OCI-LY1 (cell line): ENCODE results near the gene CISH.

Experiments used
- H2AFZ ChIP-seq: fragments of 200-600 bp; sonication (generic), shearing (Covaris generic); 2 replicates; pipeline ENCODE4 v1.6.0; 2014; ENCODE audit warnings: antibody characterized with exemption, mild to moderate bottlenecking, low read length
- H3F3A ChIP-seq: fragments of 200-600 bp; sonication (generic), shearing (Covaris generic); 2 replicates; pipeline ENCODE4 v1.6.0; 2014; ENCODE audit warnings: mild to moderate bottlenecking, antibody characterized with exemption, low read length, moderate library complexity; ENCODE audit not compliant: insufficient read depth
- H3K27ac ChIP-seq: fragments of 200-600 bp; sonication (generic); 2 replicates; pipeline ENCODE4 v1.5.1; 2014; ENCODE audit warnings: low read length, mixed run types, mild to moderate bottlenecking, low read depth; ENCODE audit not compliant: poor library complexity, severe bottlenecking
- H3K27me3 ChIP-seq: fragments of 200-600 bp; sonication (generic); 2 replicates; pipeline ENCODE4 v1.6.0; 2014; ENCODE audit warnings: antibody characterized with exemption, mild to moderate bottlenecking, low read length, moderate library complexity; ENCODE audit not compliant: insufficient read depth
- H3K36me3 ChIP-seq: fragments of 200-600 bp; sonication (generic); 2 replicates; pipeline ENCODE4 v1.6.1; 2014; ENCODE audit warnings: mild to moderate bottlenecking, antibody characterized with exemption, low read length, moderate library complexity, mixed read lengths; ENCODE audit not compliant: insufficient read depth
- H3K4me1 ChIP-seq: fragments of 200-600 bp; sonication (generic); 2 replicates; pipeline ENCODE4 v1.5.1; 2014; ENCODE audit warnings: mild to moderate bottlenecking, low read length, moderate library complexity; ENCODE audit not compliant: insufficient read depth, severe bottlenecking
- H3K4me2 ChIP-seq: fragments of 200-600 bp; sonication (generic), shearing (Covaris generic); 2 replicates; pipeline ENCODE4 v1.6.1; 2014; ENCODE audit warnings: low read length
- H3K4me3 ChIP-seq: fragments of 200-600 bp; sonication (generic); 2 replicates; pipeline ENCODE4 v1.5.1; 2014; ENCODE audit warnings: low read length, low read depth, mild to moderate bottlenecking, mixed read lengths; ENCODE audit not compliant: poor library complexity, severe bottlenecking
- H3K79me2 ChIP-seq: fragments of 200-600 bp; shearing (Covaris generic); 2 replicates; pipeline ENCODE4 v1.6.1; 2016; ENCODE audit warnings: mixed run types, low read length, mixed read lengths; ENCODE audit not compliant: insufficient read depth
- H3K9ac ChIP-seq: fragments of 200-600 bp; sonication (generic), shearing (Covaris generic); 2 replicates; pipeline ENCODE4 v1.6.1; 2014; ENCODE audit warnings: mild to moderate bottlenecking, low read length, mixed read lengths
- H3K9me2 ChIP-seq: fragments of 200-600 bp; sonication (generic), shearing (Covaris generic); 2 replicates; pipeline ENCODE4 v1.6.1; 2014; ENCODE audit warnings: low read depth, mild to moderate bottlenecking, low read length, mixed read lengths
- H3K9me3 ChIP-seq: fragments of 200-600 bp; shearing (Covaris generic); 2 replicates; pipeline ENCODE4 v1.6.1; 2014; ENCODE audit warnings: low read length, mixed read lengths
- H4K20me1 ChIP-seq: fragments of 200-600 bp; sonication (generic), shearing (Covaris generic); 2 replicates; pipeline ENCODE4 v1.6.0; 2016; ENCODE audit warnings: mild to moderate bottlenecking, low read length; ENCODE audit not compliant: insufficient read depth
- CTCF ChIP-seq: fragments of 200-600 bp; sonication (generic), shearing (Covaris generic); IDR thresholded peaks from 2 replicates; pipeline ENCODE4 v1.5.1; 2017; ENCODE audit warnings: mild to moderate bottlenecking, antibody characterized with exemption, low read length, moderate library complexity, mixed read lengths
- EZH2 ChIP-seq: fragments of 200-600 bp; sonication (generic), shearing (Covaris generic); IDR thresholded peaks from 2 replicates; pipeline ENCODE4 v1.8.0; 2017; ENCODE audit warnings: borderline replicate concordance, mixed run types, mild to moderate bottlenecking, antibody characterized with exemption, low read length, moderate library complexity, mixed read lengths

CISH gene

GRCh38 chr3:50611464-50612233 lies at the start of gene CISH:
Gene CISH, minus strand, starts transcription at chr3:50611774. Its CDS starts 124 bp downstream, at chr3:50611650.
- H2AFZ ChIP-seq: no peak within 1 kb of the TSS
- peak within 1 kb of the TSS; percentile 11; the same call in 1 of the 2 replicates for H3K9ac ChIP-seq
- no peaks in the 10 kb centered on the region for H3K9me2 ChIP-seq
- H3K27ac ChIP-seq: no peak within 1 kb of the TSS
- H3K36me3 ChIP-seq: no peaks in the 10 kb centered on the region
- H4K20me1 ChIP-seq: no peaks in the 10 kb centered on the region
- peaks cover 10% of the 10 kb centered on the region; the same call in 1 of the 2 replicates for H3K27me3 ChIP-seq
- peak within 1 kb of the TSS; percentile 53 for H3K4me3 ChIP-seq
- H3F3A ChIP-seq: no peaks in the 10 kb centered on the region
- peak within 1 kb of the TSS; percentile 82 for H3K4me2 ChIP-seq
- TF ChIP-seq EZH2 (no peak), CTCF (peak; percentile 57)
- H3K4me1 ChIP-seq: peaks cover 16% of the 10 kb centered on the region
- no peaks in the 10 kb centered on the region for H3K9me3 ChIP-seq
- no peaks in the 10 kb centered on the region for H3K79me2 ChIP-seq

- Histone ChIP-seq H3K79me2 (no peaks in the 10 kb centered on the region), H3K9me2 (no peaks in the 10 kb centered on the region), H3K4me3 (no peak overlapping the region), H3K27ac (no peak overlapping the region), H3K27me3 (no peaks in the 10 kb centered on the region; the same call in 1 of the 2 replicates), H3K9me3 (no peaks in the 10 kb centered on the region), H2AFZ (no peak overlapping the region), H4K20me1 (no peaks in the 10 kb centered on the region), H3F3A (no peaks in the 10 kb centered on the region), H3K4me2 (no peak overlapping the region), H3K36me3 (no peaks in the 10 kb centered on the region), H3K9ac (no peak overlapping the region), H3K4me1 (no peaks in the 10 kb centered on the region)
- TF ChIP-seq CTCF (no peak), EZH2 (no peak)
Measured at GRCh38 chr3:50660386-50660785, 48.8 kb upstream of the CISH start.

GRCh38 chr3:50658831-50659230 lies 47.3 kb upstream of the CISH start:
- no peak overlapping the region for H2AFZ ChIP-seq
- H4K20me1 ChIP-seq: no peaks in the 10 kb centered on the region
- no peaks in the 10 kb centered on the region for H3K36me3 ChIP-seq
- no peaks in the 10 kb centered on the region for H3K9me2 ChIP-seq
- no peak overlapping the region for H3K9ac ChIP-seq
- no peaks in the 10 kb centered on the region for H3F3A ChIP-seq
- no peaks in the 10 kb centered on the region for H3K79me2 ChIP-seq
- no peaks in the 10 kb centered on the region for H3K4me1 ChIP-seq
- H3K9me3 ChIP-seq: no peaks in the 10 kb centered on the region
- H3K4me2 ChIP-seq: no peak overlapping the region
- H3K27ac ChIP-seq: no peak overlapping the region
- no peak for TF ChIP-seq CTCF
- no peak for TF ChIP-seq EZH2
- H3K27me3 ChIP-seq: no peaks in the 10 kb centered on the region
- no peak overlapping the region for H3K4me3 ChIP-seq
